PC-3 (cell line): ENCODE measurements around the gene CSTPP1.

Experiments
- EZH2phosphoT487 ChIP-seq: fragments of 300-600 bp; sonication (generic); IDR thresholded peaks from 2 replicates; pipeline ENCODE4 v1.6.1; 2018; ENCODE audit warnings: mild to moderate bottlenecking, antibody characterized with exemption, low read length, borderline replicate concordance
- TF ChIP-seq, protein P1 (sequence below): fragments of 300-600 bp; sonication (generic); conservative IDR thresholded peaks from 2 replicates; pipeline ENCODE4 v1.5.1; 2017; ENCODE audit warnings: antibody characterized with exemption, low read depth, mild to moderate bottlenecking, low read length

DNA sequence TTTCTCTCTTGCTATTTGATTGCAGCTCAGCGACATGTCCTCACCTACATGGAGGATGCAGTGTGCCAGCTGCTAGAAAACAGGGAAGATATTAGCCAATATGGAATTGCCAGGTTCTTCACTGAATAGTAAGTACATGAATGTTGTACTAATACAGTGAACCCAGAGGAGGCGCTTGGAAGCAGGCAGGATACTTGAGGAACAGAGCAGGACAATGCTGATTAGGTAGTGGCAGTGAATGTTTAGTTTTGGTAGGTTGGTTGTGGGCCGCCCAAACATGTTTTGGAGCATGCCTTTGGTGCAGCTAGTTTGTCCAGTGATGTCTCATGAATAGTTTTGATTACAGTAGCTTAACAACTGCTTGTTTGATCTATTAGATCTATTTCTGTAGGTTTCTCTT is 50.6 kb downstream of the CSTPP1 start:
- TF ChIP-seq, protein P1, sequence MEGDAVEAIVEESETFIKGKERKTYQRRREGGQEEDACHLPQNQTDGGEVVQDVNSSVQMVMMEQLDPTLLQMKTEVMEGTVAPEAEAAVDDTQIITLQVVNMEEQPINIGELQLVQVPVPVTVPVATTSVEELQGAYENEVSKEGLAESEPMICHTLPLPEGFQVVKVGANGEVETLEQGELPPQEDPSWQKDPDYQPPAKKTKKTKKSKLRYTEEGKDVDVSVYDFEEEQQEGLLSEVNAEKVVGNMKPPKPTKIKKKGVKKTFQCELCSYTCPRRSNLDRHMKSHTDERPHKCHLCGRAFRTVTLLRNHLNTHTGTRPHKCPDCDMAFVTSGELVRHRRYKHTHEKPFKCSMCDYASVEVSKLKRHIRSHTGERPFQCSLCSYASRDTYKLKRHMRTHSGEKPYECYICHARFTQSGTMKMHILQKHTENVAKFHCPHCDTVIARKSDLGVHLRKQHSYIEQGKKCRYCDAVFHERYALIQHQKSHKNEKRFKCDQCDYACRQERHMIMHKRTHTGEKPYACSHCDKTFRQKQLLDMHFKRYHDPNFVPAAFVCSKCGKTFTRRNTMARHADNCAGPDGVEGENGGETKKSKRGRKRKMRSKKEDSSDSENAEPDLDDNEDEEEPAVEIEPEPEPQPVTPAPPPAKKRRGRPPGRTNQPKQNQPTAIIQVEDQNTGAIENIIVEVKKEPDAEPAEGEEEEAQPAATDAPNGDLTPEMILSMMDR, result no peak
- no peak for TF ChIP-seq EZH2phosphoT487
